HG03175 (cell line): ENCODE measurements around the gene RWDD3.

ENCODE experiments used
- ATAC-seq: cut with Tn5 transposase; IDR thresholded peaks from one replicate; pipeline ENCODE4 v1.9.1; 2021; ENCODE audit warnings: mild to moderate bottlenecking, moderate library complexity; ENCODE audit not compliant: unreplicated experiment

The RWDD3 gene

DNA sequence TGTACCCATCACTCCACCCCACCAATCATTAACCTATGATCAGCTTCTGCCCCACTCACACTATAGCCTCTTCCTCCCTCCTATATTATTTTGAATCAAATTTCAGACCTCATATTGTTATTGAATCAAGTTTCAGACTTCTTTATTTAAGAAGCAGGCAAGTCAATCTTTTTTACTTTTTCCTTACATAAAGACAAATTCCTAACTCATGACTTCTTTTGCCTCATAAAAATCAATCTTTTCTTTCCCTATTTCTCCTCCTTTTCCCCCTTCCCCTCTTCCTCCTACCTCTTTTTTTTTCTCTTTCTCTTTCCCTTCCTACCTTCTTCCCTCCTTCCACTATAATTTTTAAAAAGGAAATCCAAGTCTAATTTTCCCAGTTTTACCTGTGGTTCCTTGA lies 4.3 kb upstream of the RWDD3 start:
- no peak for ATAC-seq

DNA sequence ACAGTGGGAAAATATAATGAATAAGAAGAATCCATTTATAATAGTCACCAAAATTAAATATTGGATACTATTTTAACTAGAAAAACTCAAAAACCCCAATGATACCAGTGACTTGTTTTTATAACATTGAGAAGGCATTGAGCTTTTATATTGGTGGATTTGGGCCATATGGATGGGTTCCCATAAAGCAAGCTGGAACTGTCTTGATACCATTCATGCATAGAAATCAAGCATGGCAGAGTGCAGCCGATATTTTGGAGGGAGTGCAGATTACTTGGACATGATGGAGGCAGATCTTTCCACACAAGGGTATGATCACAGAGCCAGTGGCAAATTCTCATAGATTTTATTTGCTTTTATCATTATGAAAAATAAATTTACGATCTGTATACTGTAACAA lies 3.8 kb upstream of the RWDD3 start:
- ATAC-seq: no peak

DNA sequence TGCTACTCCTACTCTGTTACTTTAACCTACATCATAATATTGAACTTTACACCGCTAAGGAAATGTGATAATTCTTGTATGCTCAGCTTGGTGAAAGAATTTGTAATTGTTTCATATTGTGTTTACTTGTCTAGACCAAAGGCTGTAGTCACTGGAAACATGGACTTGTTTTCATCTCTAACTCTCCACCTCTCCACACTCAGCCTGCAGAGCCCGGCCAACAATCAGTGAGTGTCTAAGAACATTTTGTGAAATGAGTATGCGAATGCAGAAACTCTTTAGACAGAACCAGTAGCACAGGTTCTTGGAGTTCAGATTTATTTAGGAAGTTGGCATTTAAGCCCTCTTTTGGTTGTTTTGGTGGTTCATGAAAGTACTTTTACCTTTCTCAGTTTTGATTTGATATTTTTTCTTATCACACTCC lies 3.2 kb upstream of the RWDD3 start:
- no peak for ATAC-seq

DNA sequence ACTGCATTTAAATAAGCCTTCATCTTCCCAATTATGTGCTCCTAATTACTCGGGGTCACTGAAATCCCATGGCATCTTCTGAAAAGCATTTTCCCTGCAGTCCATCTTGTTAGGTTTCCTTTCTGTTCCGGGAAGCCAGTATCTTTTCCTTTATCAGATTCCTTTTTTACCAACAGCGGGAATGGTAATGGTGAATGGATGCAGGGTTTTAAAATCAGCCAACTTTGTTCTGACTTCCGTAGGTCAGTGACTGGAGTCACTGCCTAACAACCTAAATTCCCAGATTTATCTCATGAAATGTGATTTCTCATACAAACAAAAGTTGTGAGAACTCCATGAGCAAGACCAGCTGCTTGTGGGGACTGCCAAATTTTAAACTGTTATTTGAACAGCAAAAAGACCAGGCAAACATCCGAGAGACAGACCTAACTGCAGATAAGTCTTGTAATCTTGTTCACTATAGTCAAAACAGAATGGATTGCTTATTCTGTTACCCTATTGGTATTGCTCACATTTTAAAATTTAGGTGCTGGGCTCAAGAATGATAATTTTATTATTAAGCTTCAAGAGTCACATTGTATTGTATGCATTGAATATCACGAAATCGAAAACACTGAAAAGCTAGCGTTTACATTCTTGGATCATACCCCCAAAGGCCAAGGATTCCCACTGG lies 1.2 kb upstream of the RWDD3 start:
- ATAC-seq: no peak

DNA sequence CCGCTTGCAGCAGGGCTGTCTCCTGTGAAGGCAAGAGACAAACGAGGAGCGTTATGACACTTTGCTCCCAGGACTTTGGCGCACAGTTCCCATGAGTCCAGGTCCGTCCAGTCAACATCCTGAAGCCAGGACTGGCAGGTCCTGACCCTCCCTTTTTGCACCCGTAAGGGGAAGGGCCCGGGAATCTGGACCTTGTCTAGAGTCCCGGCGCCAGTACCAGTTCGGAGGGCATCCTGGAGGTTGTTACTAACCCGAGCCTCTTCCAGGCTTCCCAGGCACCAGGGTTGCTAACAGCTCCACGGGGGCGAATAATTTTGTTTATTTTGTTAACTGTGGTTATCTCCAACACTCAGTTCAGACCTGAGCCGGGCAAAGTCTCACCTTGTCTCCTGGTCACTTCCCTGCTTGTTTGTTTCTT lies 682 bp upstream of the RWDD3 start:
- ATAC-seq: no peak

GRCh38 chr1:95236784-95237575 lies 3.0 kb downstream of the RWDD3 start:
- no peak for ATAC-seq

DNA sequence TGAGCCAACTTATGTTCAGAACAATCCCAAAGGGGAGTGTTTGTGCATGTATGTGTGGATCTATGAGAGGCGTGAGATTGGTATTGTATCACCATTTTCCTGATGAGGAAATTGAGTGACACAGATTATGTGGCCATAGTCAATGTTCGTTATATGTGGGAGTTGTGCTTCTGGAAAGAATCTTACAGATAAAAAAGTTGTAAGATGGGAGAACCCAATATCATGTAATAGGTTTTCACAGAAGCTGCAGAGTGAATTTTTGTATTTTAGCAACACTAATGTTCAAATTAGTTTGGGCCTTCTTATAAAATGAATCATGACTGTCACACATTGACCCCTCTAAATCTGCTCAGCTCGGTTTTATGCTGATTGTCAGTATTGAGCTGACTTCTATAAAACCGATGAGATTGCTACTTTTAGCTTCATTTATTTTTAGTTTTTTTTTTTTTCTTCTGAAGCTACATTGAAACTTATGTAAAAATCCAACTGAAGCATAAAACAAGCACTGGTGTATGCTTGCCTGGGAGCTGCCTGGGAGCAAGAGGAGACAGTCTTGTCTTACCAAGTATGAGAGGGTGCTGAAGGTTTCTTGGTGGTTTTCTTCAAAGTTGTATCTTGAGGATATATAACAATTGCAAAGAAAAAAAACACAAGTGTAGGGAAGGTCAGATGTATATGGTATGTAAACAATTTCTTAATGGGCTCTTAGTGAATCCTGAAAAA lies 4.1 kb downstream of the RWDD3 start:
- no peak for ATAC-seq

GRCh38 chr1:95245029-95245428 lies 11.0 kb downstream of the RWDD3 start:
- ATAC-seq: no peak

GRCh38 chr1:95246511-95246910 lies 12.5 kb downstream of the RWDD3 start:
- no peak for ATAC-seq

GRCh38 chr1:95247607-95248006 lies 13.6 kb downstream of the RWDD3 start:
- no peak for ATAC-seq

DNA sequence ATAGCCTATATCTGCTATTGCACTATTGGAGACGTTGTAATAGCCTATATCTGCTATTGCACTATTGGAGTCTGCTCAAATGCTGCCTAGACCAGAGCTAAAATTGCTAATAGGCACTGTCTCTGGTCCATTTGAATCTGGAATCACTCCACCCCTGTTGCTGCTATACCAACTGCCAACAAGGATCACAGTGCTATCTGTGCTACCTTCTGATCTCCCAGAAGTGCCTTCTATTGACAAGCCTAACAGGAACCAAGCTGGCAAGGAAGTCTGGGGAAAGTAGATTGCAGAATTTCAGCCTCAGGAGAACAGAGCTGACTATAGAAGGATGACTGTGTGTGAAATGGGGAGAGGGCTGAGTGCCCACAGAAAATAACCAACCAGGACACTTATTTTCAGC lies 15.9 kb downstream of the RWDD3 start:
- ATAC-seq: no peak

DNA sequence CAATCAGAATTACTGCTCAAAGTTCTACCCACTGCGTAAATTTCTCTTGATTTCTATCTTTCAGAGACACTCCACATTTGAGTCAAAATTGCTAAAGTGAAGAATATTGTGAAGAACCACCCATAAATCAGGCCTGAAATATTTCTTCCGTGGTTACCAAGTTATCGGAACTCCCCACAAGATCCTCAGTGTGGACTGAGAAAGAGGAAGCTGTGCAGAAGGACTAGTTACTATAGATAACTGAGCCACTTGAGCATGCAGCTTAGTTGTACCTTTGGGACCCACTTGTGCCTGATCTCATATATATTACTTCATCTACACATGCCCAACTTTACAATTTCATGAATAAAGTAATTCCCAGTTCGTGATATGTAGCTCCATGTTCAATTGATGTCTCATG lies 18.4 kb downstream of the RWDD3 start:
- no peak for ATAC-seq

DNA sequence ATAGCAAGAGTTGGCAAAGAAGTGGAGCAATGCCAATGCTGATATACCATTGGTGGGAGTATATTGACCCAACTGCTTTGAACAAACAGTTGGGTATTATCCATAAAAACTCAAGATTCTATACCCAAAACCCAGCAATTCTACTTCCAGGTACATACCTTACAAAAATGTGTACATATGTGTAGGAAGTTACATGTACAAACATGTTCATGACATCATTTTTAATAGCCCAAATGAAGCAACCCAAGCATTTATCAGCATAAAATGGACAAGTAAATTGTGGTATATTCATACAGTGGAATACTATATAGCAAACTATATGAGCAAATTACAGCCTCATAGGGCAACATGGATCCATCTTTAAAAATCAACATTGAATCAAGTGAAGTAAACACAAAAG lies 20.9 kb downstream of the RWDD3 start:
- ATAC-seq: no peak

DNA sequence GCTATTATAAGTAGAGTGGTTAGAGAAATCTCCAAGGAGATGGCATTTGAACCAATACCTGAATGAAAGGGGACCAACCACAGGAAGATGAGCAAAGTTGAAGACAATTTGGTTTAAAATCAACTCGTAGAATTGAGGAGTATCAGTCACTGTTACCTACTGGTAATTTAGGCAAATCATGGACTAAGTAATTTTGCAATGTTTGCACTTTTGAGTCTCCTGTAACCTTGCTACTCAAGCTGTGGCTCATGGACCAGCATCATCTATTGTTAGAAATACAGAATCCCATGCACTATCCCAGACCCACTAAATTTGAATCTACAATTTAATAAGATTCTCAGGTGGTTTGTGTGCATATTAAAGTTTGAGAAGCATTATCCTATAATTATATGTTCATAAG lies 21.8 kb downstream of the RWDD3 start:
- ATAC-seq: no peak

GRCh38 chr1:95257758-95258157 lies 23.7 kb downstream of the RWDD3 start:
- ATAC-seq: no peak

DNA sequence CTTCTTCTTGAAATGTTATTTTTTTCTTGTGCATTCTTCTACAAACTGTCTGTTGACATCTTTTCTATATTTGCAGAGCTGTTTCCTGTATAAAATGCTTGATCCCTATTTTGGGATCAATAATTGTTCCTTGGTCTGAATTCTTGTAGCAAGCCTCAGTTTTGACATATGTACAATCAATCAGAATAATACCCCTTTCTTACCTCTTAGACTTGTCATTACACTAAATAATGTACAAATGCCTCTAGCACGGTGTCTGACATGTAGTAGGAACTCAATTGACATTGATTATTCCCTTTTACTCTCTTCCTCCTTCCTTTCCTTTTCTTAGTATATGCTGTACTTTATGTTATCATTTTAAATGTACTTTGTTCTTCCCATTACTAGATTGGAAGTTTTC lies 25.2 kb downstream of the RWDD3 start:
- no peak for ATAC-seq

- ATAC-seq: no peak
Observed at GRCh38 chr1:95262913-95263312, 28.9 kb downstream of the RWDD3 start.

GRCh38 chr1:95263450-95263849 lies 29.4 kb downstream of the RWDD3 start:
- no peak for ATAC-seq

GRCh38 chr1:95265106-95265505 lies 31.1 kb downstream of the RWDD3 start:
- no peak for ATAC-seq

DNA sequence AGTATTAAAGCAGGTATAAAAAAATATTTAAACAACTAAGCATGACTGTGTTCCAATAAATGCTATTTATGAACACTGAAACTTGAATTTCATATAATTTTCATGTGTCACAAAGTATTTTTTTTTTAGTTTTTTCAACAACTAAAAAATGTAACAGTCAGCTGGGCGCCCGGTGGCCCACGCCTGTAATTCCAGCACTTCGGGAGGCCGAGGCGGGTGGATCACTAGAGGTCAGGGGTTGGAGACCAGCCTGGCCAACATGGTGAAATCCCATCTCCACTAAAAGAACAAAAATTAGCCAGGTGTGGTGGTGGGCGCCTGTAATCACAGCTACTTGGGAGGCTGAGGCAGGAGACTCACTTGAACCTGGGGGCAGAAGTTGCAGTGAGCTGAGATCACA lies 42.4 kb downstream of the RWDD3 start:
- no peak for ATAC-seq

- peak; percentile 87 for ATAC-seq
Observed at GRCh38 chr1:95278173-95279006, 44.4 kb downstream of the RWDD3 start.
